Motor neuron (in vitro differentiated cells): ENCODE results near the gene MOB2. TPM values are rescaled to one million over a fixed set of nuclear protein-coding genes. Genes with fewer than 3 reads are reported as not detected.

Source experiments
- ATAC-seq, 8 experiments: fragments of 200-7000 bp; cut with Tn5 transposase; replicated peaks in 6 of 8; 2 replicates each; pipeline ENCODE4 v1.8.0; 2021; ENCODE audit warnings: mild to moderate bottlenecking in 8 of 8, moderate library complexity in 8 of 8
- H3K27ac ChIP-seq, 2 donors: fragments of 250-450 bp; sonication (Bioruptor Pico); 2 replicates each; pipeline ENCODE4 v1.9.0; 2021; ENCODE audit warnings: antibody characterized with exemption in 2 of 2, mild to moderate bottlenecking in 2 of 2, moderate library complexity in 1 of 2
- H3K4me1 ChIP-seq, 2 donors: fragments of 250-450 bp; sonication (Bioruptor Pico); replicated peaks in 1 of 2; 2 replicates each; pipeline ENCODE4 v1.6.1; 2021; ENCODE audit warnings: antibody characterized with exemption in 2 of 2, mild to moderate bottlenecking in 2 of 2, moderate library complexity in 1 of 2
- H3K4me3 ChIP-seq, 5 donors: fragments of 250-450 bp; sonication (Bioruptor Pico); 2 replicates each; pipeline ENCODE4 v1.9.0; 2021; ENCODE audit warnings: antibody characterized with exemption in 5 of 5, mild to moderate bottlenecking in 5 of 5, moderate library complexity in 4 of 5
- WGBS, 10 experiments: fragments of 450-650 bp; shearing (Covaris generic); methylation state at CpG; one replicate each; pipeline ENCODE4 v1.0.0; 2022; 5-methylcytosine and 5-hydroxymethylcytosine counted together
- in situ Hi-C, 9 experiments: fragments of 400-800 bp; cut with MboI; loops; one replicate each; pipeline ENCODE4 v1.15.0; 2021; ENCODE audit warnings: low sequenced_read_pairs in 9 of 9, low pct_unique_long_range_greater_than_20kb in 2 of 9; ENCODE audit not compliant: unreplicated experiment in 9 of 9
- total RNA-seq, 8 experiments: library from RNA; unstranded; fragments of 300-600 nt; gene quantifications; 2 replicates each; pipeline versions ENCODE4 v1.2.3 to v1.2.4, GENCODE V29; 2022

MOB2 gene
- total RNA-seq, 8 experiments from 2014 or later, result 15.5 to 43.3 (median 26.8) TPM

DNA sequence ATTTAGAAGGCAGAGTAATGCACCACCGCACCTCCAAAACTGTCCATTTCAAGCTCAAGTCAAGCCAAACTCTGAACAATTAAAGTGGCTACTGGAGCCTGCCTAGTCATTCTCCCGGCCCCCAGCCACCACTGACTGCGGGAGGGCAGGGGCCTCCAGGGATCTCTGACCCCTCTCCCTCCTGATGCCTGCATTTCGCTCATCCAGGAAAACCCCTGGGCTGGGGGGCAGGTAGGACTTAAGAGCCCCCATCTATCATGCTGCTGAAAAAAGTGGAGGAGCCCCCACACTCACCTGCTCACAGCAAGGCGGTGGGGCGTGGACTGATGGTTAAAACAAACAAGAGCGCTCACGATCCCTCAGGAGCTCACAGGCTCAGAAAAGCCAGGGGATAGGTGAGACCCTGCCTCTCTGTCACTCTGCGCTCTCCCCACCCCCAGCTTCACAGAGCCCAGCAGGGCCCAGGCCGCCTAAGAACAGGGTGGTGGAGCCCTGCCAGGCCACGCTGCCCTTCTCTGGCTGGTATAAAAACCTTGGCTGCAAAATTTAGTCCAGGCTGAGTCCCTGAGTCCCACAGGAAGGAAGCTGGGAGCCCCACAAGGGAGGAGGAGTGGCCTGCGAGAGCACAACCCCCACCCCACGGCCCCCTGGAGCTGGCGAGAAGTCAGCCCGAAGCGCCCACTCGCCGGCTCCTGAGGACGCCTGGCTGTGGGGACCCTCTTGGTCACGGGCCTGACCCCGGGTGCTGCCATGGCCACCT lies 21.0 kb upstream of the MOB2 start:
- in situ Hi-C loops, result loop anchor here in 5 of 9 experiments (25.0 kb wide), 3 partner anchors 195 to 295 kb away; partner anchors contain the start of genes MUC5B (in 4 of the 5) and TOLLIP (in 1 of the 5)
- no peak for ATAC-seq
- Histone ChIP-seq H3K27ac (no peak overlapping the region), H3K4me1 (peaks cover 27 to 28% of the 10 kb centered on the region in 2 donors), H3K4me3 (no peak overlapping the region)
- WGBS, 10 experiments, result 39 to 100% (median 80%) methylated on average over 1 to 7 of the region's 21 CpGs; no CpG with 5 or more reads in 3 of the 10 experiments

DNA sequence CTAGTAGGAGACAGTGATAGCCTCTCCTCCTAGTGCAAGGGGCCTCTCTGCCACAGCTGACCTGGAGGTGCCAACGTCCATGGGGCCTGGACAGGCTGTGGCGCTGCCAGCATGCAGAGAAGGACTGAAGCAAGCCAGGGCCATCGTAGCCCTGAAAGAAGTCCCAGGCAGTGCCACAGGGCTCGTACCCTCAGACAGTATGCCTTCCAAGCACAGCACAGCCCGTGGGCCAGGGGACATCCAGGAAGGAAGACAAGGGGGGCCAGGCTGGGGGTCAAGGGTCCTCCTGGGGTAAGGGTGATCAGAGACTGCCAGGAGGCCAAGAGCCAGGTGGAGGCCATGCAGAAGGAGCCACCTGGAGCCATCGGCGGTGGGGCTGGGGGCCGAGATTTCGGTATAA lies 20.4 kb upstream of the MOB2 start:
- 65 to 100% (median 100%) methylated on average over 1 to 4 of the region's 9 CpGs; no CpG with 5 or more reads in 6 of the 10 experiments for WGBS, 10 experiments
- H3K4me3 ChIP-seq, result no peak overlapping the region
- ATAC-seq, result no peak
- H3K27ac ChIP-seq, result no peak overlapping the region
- in situ Hi-C loops, result loop anchor here in 5 of 9 experiments (25.0 kb wide), 3 partner anchors 195 to 295 kb away; partner anchors contain the start of genes MUC5B (in 4 of the 5) and TOLLIP (in 1 of the 5)
- H3K4me1 ChIP-seq, result peaks cover 33 to 34% of the 10 kb centered on the region in 2 donors

DNA sequence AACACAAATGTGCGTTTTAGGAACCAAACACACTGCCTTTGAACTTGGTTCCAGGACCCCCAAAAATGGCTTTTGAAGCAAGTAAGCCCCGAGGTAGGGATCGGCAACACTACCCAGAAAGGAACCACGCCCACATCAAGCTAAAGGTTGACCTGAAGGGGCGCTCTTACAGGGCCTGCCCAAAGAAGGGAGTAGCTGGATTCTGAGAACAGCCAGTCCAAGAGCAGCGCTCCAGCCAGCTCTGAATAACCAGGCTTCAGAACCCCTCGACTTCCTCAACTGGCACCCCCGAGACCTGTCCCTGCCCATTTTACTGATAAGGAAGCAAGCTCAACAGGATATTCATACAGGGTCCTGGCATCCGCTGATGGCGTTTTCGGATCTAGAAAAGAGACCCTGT lies 18.9 kb upstream of the MOB2 start:
- H3K27ac ChIP-seq, result no peak overlapping the region
- 72 to 98% (median 85%) methylated on average over 1 to 11 of the region's 11 CpGs; no CpG with 5 or more reads in 4 of the 10 experiments for WGBS, 10 experiments
- H3K4me3 ChIP-seq, result no peak overlapping the region
- ATAC-seq, result no peak
- in situ Hi-C loops, result loop anchor here in 5 of 9 experiments (25.0 kb wide), 3 partner anchors 193 to 293 kb away; partner anchors contain the start of genes MUC5B (in 4 of the 5) and TOLLIP (in 1 of the 5)
- peaks cover 39 to 46% of the 10 kb centered on the region in 2 donors for H3K4me1 ChIP-seq

DNA sequence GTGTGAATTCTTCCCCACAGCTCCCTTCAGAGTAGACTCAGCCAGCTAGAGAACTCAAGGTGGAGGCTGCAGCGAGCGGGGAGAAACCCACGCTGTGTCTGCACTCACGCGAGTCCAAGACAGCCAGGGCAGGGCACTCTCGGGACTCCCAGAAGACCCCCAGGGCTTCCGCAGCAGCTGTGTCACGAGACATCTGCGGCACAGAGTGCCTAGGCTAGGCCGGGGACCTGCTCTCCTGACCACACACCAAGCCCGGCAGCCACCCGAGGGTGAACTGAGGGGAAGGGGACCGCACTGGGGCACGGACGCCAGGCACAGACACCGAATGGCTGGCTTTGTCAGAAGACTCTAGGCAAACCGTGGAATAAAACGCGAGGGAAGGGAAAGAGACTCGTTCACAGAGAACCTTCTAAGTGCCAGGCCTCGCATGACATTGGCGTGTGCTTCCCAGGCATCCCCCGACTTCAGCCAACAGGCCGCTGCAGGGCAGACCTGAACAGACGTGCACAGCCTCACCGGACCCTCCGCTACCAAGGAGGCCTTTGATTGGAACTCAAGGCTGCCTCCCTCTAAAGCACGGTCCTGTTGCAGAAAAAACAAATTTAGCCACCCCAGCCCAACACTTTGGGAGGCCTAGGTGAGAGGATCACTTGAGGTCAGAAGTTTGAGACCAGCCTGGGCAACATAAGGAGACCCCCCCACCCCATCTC lies 18.2 kb upstream of the MOB2 start:
- Histone ChIP-seq H3K4me3 (no peak overlapping the region), H3K27ac (peak overlapping the region in 1 of 2 donors; percentile 3), H3K4me1 (peaks cover 39 to 46% of the 10 kb centered on the region in 2 donors)
- peak in 2 of 8 experiments; percentile 3 to 14 for ATAC-seq
- in situ Hi-C loops, result loop anchor here in 5 of 9 experiments (25.0 kb wide), 3 partner anchors 192 to 292 kb away; partner anchors contain the start of genes MUC5B (in 4 of the 5) and TOLLIP (in 1 of the 5)
- 79 to 100% (median 93%) methylated on average over 1 to 12 of the region's 28 CpGs; no CpG with 5 or more reads in 4 of the 10 experiments for WGBS, 10 experiments

DNA sequence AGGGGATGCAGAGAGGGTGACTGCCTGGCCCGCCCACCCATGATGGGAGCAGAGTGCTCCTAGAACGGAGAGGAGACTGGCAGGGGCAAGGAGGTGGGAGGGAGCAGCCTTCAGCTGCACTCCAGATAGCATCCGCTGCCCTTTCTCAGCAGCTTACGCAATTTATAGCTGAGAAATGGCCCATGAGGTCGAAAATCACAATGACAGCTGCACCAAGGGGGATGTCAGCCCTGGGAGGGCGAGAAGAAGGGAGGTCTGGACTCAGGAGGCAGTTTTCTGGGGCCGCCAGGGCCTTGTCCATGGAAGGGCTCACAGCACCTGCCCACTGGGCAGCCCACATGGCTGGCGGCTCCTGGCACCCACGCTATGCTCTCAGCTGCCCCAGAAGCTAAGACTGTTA lies 17.6 kb upstream of the MOB2 start:
- in situ Hi-C loops, result loop anchor here in 5 of 9 experiments (25.0 kb wide), 3 partner anchors 192 to 292 kb away; partner anchors contain the start of genes MUC5B (in 4 of the 5) and TOLLIP (in 1 of the 5)
- Histone ChIP-seq H3K4me3 (no peak overlapping the region), H3K4me1 (peaks cover 39 to 46% of the 10 kb centered on the region in 2 donors), H3K27ac (peak overlapping the region in 1 of 2 donors; percentile 3)
- ATAC-seq, result peak in 6 of 8 experiments; percentile 18 to 72 (median 61)
- WGBS, 10 experiments, result 50 to 86% (median 69%) methylated on average over 1 to 7 of the region's 9 CpGs; no CpG with 5 or more reads in 4 of the 10 experiments

DNA sequence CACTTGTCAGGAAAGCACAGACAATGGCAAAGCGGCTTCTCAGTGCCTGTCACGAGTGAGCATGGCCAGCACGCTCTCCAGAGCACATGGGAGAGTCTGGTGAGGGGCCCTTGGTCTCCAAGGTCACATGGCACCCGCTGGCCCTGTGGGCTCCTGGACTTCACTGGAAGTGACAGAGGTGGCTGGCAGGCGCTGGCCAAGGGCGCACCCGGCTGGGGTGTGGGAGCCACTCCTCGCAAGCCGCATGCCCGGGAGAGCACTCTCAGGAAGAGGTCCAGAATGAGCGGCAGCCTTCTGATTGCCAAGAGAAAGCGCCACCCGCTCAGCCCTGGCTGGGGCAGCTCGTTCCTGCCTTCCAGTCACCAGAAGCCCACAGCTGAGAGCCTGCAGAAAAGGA lies 17.1 kb upstream of the MOB2 start:
- in situ Hi-C loops, result loop anchor here in 5 of 9 experiments (25.0 kb wide), 3 partner anchors 191 to 291 kb away; partner anchors contain the start of genes MUC5B (in 4 of the 5) and TOLLIP (in 1 of the 5)
- ATAC-seq, result peak in 7 of 8 experiments; percentile 3 to 54 (median 16)

DNA sequence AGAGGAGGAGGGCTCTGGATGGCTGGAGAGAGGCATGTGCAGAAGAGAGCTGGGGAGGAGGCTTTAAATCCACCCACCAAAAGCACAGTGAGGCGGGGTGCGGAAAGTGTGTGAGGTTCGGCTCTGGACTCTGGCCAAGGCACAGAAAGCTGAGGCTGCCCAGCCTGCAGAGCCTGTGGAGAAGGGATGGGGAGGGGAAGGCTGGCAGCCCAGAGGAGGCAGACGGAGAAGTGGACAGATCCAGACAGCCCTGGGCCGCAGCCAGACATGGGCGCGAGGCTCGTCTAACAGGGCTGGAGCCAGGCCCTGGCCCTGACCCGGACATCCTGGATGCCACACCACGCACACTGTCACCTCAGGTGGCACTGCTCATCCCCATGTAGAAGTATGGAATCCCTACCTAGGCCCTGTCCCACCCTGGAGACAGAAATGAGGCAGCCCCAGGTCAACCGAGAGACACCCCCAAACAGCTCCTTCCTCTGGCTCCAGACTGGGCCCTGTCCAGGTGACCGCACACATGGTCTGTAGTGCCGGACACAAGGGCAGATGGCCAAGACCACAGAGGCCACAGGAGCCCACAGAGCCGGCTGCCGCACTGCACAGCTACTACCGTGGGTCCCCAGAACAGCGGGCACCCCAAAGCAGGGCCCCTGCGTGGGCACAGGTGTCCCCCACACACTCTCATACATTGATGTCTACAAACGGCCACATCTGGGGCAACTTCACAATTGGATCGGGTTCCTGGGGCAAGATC lies 16.6 kb upstream of the MOB2 start:
- H3K27ac ChIP-seq, result no peak overlapping the region
- in situ Hi-C loops, result loop anchor here in 5 of 9 experiments (25.0 kb wide), 3 partner anchors 191 to 291 kb away; partner anchors contain the start of genes MUC5B (in 4 of the 5) and TOLLIP (in 1 of the 5)
- peak in 2 of 8 experiments; percentile 42 to 65 for ATAC-seq
- 88 to 94% (median 90%) methylated on average over 2 to 9 of the region's 20 CpGs; no CpG with 5 or more reads in 7 of the 10 experiments for WGBS, 10 experiments
- H3K4me3 ChIP-seq, result no peak overlapping the region
- H3K4me1 ChIP-seq, result peaks cover 39 to 46% of the 10 kb centered on the region in 2 donors

More for the DNA sequence above, 17.1 kb upstream of the MOB2 start:
- WGBS, 10 experiments, result 0 to 100% (median 67%) methylated on average over 1 to 8 of the region's 14 CpGs; no CpG with 5 or more reads in 6 of the 10 experiments
- Histone ChIP-seq H3K4me3 (no peak overlapping the region), H3K27ac (peak overlapping the region in 1 of 2 donors; percentile 3), H3K4me1 (peaks cover 39 to 46% of the 10 kb centered on the region in 2 donors)

DNA sequence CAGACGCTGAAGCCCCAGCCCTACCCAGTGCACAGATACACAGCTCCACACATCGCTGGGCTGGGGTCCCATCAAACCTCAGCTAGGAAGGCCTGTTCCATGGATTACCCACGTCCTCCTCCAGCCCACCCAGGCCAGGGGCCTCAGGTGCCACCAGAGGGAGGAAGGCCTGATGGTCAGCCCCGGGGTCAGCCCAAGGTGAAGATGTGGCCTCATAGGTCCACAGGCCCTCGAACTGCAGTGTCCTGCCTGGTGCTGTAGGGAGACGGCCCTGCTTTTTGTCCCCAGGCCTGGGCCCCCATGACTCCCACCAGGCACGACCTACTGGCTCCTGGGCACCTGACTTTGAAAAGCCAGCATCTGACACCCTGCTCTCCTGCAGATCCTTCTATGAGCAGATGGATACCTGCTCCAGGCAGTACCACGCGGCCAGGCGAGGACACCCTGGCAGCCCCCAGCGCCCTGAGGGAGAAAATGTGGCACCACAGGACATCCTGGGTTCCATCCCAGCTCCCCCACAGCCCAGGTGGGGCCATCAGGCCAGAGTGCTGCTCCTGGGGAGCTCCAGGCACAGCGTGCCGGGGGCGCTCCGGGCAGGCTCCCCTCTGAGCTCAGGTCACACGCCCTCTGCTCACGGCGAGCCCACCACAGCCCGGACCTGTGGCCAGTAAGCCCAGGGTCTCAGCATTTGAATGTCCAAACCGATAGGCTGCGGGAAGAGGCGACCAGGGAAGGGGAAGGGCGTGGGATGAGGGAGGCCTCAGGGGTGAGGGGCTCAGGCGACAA lies 15.8 kb upstream of the MOB2 start:
- in situ Hi-C loops, result loop anchor here in 5 of 9 experiments (25.0 kb wide), 3 partner anchors 190 to 290 kb away; partner anchors contain the start of genes MUC5B (in 4 of the 5) and TOLLIP (in 1 of the 5)
- peaks cover 33 to 41% of the 10 kb centered on the region in 2 donors for H3K4me1 ChIP-seq
- peak overlapping the region in 1 of 2 donors; percentile 51 for H3K27ac ChIP-seq
- 63 to 84% (median 78%) methylated on average over 2 to 13 of the region's 24 CpGs; no CpG with 5 or more reads in 6 of the 10 experiments for WGBS, 10 experiments
- peak in 1 of 8 experiments; percentile 4 for ATAC-seq
- H3K4me3 ChIP-seq, result no peak overlapping the region

DNA sequence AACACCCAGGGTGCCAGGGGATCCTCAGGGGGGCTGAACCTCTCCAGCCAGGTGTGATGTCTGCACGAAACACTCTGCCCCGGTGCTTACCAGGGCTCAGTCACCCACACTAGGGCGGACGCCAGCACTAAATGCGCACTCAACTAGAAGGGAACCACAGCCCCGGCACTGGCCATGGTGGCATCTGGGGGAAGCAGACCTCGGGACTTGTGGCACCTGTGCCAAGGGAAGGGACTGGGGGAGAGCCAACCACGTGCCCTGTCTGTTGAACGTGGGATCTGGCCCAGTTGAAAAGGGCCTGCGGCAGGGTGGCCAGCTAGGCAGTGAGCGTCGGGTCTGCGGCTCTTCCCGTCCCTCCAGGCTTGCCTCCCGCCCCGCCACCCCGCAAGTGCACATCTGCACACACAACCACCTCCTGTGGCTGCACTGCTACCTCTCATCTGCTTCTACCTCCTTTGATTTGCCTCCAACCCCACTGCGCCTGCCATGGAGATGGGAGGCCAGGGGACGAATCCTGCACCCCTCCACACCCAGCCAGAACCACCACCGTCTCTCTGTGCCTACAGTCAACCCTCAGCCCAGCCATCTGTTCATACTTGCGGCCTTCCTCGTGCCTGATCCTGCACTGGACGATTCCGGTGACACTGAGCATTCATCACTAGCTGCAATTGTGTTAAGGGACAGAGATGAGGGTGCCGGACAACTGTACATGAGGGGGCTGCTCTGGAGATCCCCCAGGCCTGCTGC lies 15.0 kb upstream of the MOB2 start:
- Histone ChIP-seq H3K4me1 (peaks cover 27 to 34% of the 10 kb centered on the region in 2 donors), H3K4me3 (no peak overlapping the region), H3K27ac (peak overlapping the region in 1 of 2 donors; percentile 39)
- 40 to 90% (median 80%) methylated on average over 1 to 10 of the region's 25 CpGs; no CpG with 5 or more reads in 5 of the 10 experiments for WGBS, 10 experiments
- peak in 5 of 8 experiments; percentile 27 to 53 (median 32) for ATAC-seq
- in situ Hi-C loops, result loop anchor here in 5 of 9 experiments (25.0 kb wide), 3 partner anchors 189 to 289 kb away; partner anchors contain the start of genes MUC5B (in 4 of the 5) and TOLLIP (in 1 of the 5)
